HG03558 (cell line): ENCODE measurements around the gene ARRB1.
"Not testable (repeated sequence)": the region's sequence is repeated elsewhere in the genome, so short reads cannot be mapped to it uniquely, and the experiment has no call there.

Source experiments
- ATAC-seq: cut with Tn5 transposase; IDR thresholded peaks from one replicate; pipeline ENCODE4 v1.9.1; 2021; ENCODE audit warnings: moderate number of reproducible peaks; ENCODE audit not compliant: unreplicated experiment; ENCODE audit errors: extremely low read depth

ARRB1 gene

DNA sequence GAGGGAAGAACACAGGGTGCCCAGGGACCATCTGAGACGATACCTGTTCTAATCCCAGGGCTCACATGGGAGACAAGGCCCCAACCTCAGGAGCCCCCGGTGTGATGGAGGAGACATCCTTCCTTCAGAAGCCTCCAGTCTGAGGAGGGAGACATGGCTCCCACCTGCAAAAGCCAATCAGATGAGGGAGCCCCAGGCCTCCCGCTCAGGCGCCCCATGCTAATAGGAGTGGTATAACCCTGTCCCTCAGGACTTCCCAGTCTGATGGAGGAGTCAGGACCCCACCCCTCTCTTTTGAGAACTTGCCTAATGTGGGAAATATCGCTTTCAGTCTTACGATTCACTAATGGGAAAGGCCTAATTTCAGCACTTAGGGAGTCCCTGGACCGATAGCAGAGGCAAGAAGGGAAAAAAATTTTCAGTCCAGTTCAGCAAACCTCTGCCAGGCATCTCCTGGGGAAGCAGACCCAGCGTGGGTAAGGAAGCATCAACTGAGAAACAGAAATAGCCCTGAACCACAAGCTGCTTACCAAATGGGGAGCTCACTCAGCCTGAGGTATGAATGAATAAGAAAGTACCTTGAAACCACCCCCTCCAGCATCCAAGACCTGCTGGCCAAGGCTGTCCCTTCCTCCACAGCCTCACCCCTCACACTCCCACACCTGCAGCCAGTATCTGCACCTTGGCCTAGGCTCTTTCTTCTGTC is 5.9 kb downstream of the ARRB1 start:
- ATAC-seq, result no peak

DNA sequence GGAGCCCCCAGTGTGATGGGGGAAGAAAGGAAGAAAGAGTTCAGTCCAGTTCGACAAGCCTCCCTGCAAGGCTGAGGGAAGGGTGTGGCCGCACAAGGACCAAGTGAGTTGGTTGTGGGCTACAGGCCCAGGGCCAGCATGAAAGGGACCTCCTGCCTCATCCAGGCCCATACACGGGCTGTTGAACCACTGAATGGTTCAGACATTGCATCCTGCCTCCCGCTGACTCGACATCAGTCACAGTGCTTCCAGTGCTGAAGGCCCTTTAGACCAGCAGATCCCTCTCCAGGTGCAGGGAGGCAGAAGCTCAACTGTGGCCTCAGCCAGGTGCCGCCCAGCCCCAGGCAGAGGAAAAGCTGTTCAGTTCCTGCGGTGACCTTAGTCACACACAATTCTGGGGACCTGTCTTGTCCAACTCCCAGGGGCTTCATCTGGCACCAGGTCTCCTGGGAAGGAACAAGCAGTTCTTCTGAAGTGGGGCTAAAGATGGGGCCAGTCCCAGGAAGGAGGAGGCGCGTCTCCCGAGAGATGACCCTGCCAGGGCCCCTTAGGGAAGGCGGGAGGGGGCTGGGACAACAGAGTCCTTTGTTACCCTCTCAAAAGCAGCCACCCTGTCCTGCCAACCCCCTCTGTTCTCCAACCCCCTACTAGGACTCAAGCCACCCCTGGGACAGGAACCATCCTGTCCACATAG is 6.6 kb downstream of the ARRB1 start:
- no peak for ATAC-seq

DNA sequence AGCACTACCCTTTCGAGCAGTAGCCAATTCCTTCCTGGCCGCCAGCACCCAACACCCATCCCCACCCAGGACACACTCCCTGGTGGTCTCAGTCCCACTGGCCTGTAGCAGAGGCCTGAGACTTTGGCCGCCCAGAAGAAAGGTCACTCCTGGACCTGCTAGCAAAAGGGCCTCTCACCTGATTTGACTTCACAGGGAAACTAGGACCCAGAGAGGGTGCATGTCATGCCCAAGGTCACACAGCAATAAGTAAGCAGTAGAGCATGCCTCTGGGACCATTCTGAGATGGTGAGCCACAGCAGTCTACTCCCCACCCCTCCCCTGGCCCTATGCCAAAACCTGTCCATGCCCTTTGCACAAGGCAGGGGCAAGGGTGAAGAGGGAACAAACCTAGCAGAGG is 7.3 kb downstream of the ARRB1 start:
- ATAC-seq, result no peak

DNA sequence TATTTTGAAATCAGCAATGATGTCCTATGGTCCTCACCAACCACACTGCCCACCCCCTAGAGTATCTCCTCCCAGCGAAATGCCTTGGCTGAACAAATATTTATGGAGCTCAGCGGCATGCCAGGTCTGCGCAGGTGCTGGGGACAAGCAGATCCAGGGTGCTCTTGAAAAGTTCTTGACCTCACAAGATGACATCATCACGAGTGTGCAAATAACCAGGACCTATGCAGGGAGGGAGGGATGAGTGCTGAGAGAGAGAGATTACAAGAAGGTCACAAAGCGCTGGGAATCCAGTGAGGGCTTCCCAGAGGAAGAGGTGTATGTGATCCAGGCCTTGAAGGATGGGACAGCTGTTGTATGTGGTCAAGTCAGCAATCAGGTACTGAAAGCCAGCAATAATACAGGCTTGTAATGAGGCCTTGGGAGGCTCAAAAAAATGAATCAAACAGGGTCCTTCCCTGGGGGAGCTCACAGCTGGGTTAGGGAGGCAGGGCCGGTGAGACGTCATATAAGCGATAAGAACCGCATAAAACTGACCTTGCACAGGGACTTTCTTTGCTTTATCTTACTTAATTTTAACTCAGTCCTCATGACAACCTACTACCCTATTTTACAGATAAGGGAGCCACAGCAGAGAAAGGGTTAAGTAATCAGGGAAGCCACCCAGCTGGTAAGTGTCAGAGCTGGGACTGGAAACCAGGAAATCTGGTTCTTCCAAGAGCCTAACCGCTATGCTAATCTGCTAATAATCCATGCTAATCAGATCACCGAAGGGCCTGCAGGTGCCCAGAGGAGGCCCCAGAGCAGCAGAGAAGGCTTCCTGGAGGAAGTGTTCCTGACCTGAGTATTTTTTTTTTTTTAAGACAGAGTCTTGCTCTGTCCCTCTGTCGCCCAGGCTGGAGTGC is 8.2 kb downstream of the ARRB1 start:
- ATAC-seq, result no peak

DNA sequence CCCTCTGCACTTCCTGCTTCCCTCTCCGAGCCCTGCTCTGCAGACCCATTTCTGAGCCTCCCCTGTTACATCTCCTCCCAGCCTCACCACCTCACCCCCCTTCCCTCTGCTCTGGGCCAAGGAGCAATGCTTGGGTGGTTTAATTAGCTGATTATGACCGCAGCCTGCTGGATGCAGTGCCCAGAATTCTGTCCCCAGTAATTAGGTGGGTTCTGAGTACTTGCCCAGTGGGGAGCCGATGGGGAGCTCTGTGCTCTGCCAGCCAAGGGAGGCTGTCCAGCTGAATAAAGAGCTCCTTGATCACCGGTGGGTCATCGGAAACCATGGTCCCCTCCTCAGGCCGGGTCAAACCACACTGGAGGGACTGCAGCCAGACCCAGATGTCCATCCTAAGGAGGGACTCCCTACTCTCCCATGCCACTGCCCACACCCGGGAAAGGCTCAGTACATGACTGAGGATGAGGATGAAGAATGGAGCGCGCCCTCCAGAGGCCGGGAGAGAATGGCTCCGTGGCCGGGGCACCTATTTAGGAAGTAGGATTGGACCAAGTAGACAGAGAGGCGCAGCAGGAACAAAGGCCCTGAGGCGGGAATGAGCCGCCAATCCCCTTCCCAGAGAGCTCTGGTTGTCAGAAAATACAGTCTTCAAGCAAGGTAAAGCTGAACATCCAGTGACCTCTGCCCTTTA is 9.1 kb downstream of the ARRB1 start:
- ATAC-seq, result no peak

DNA sequence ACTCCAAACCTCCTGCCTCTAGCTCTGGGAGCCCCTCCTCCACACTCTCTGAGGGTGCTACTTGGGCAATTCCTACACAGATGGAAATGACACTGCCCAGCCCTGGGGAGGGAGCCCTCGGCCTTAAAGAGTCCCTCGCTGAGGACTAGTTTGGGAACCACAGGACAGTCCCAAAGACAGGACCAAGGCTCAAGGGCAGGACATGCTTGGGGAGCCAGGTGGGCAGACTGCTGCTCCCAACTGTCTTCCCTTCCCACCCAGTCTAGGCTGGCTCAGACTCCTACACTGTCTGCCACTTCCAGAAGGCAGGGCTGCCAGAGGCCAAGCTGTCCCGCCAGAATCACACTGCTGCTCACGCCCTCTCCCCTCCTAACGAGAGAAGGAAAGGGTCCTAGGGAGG is 9.8 kb downstream of the ARRB1 start:
- ATAC-seq, result no peak

DNA sequence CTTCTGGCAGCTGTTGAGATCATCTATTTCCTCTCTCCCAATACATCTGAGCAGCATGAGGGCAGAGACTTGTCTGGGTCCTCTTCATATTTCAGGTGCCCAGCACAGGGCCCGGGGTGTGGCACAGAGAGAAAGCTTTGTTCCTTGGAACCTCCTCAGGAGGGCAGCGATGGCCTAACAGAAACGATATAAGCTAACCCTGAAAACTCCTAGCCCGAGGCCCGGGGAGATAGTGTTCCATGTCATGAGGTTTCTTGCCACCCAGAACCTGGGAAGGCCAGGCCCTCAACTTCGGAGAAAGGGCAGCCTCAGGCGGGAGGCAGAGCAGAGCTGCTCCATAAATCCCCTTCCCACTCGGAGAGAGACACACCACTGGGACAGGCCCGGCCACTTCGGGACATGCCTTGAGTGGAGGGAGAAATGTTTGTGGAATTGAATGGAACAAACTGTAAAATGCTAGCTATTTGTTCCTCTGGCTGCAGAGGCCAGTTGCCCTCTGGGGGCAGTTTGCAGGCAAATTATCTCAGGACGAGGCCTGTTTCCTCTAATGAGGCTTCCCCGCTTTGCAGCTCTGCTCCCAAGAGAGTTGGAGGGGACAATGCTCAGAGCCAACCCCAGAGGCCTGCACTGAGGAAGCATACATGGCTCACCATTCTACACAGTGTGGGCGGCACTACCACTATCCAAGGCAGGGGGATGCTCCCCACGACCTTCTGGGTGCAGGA is 11.6 kb downstream of the ARRB1 start:
- ATAC-seq, result no peak

DNA sequence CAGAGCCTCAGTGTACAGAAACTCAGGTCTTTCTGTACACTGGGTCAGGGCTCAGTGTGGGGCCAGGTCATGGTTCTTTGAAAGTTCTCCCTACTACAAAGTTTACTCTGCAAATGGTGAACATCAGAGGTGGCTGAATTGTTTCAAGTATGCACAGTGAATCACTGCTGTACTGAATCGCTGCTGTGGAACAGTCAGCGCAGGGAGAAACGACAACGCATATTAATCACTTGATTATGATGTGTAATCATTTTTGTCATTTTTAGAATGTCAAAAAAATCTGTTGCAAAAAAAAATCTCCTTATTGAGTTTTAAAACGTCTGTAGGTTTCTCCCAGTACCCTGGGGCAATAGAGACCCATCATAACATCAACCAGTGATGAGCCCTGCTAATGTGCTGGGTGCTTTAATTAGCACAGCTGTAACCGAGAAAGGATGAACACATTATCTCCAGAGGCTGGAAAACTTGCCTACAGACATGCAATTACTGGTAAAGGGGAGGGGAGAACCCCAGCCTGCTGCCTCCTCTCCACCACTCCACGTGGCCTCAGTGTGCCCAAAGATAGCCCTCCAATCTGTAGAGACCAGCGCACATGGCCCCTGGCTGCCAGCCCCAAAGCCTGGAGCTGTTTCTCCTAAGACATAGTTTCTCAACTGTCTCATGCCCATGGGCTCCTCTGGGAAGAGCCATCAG is 12.8 kb downstream of the ARRB1 start:
- ATAC-seq, result no peak

DNA sequence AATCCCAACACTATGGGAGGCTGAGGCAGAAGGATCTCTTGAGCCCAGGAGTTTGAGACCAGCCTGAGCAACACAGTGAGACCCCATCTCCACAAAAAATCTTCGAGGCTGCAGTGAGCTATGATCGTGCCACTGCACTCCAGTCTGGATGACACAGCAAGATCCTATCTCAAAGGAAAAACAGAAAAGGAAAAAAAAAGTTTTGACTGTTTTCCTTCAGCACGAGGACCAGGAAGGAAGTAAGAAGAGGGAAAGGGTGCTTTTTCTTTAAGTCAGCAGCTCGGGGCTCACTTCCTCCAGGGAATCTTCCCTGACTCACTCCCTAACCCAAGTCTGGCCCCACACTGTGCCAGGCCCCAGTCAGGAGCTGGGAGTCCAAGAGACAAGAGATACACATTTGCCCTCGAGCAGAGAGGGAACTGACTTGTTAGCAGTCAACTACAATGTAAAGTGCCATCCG is 14.2 kb downstream of the ARRB1 start:
- ATAC-seq, result no peak

DNA sequence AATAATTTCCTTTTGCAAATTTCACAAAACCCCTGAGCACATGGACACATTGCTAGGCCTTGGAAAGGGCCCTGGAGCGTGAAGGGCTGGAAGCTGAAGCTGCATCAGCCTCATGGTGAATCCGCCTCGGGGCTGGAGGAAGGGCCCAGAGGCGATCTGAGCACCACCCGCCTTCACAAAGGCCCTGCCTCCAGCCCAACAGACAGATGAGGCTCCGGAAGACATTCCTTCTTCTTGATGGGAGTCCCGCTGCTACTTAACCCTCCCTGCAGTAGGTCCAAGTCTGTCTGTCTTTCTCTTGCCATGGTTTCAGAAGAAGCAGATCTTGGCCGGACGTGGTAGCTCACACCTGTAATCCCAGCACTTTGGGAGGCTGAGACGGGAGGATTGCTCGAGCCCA is 16.5 kb downstream of the ARRB1 start:
- ATAC-seq, result no peak

DNA sequence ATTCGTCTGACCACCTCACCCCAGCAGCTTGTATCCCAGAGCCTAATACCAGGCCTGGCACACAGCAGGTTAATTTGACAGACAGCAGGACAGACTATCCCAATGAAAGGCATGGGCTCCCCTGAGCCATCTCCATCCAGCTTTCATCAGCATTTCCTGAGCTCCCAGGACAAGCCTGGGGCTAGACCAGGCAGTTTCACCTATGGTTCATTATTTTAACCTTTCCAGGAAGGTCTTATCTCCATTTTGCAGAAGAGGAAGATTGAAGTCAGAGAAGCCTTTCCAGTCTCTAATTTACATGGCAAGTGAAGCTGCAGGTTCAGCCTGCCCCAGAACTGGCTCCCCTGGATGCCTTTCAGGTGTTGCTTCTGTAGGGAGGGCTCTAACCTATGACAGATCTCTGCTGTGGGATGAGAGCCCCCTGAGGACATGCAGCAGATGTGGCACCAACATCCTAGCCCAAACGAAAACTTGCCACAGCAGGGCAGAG is 17.0 kb downstream of the ARRB1 start:
- ATAC-seq, result no peak

DNA sequence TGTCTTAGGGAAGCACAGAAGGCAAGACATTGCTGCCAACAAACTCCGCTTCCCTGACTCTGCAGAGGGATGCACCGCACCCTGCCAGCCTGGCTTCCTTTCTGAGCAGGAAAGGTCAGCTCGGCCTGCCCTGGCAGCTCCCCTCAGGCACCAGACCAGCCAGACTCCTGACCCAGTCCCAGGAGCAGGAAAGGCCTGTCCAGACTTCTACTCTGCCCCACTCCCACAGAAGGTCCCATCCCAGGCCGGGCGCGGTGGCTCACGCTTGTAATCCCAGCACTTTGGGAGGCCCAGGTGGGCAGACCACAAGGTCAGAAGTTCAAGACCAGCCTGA is 17.7 kb downstream of the ARRB1 start:
- ATAC-seq, result no peak

DNA sequence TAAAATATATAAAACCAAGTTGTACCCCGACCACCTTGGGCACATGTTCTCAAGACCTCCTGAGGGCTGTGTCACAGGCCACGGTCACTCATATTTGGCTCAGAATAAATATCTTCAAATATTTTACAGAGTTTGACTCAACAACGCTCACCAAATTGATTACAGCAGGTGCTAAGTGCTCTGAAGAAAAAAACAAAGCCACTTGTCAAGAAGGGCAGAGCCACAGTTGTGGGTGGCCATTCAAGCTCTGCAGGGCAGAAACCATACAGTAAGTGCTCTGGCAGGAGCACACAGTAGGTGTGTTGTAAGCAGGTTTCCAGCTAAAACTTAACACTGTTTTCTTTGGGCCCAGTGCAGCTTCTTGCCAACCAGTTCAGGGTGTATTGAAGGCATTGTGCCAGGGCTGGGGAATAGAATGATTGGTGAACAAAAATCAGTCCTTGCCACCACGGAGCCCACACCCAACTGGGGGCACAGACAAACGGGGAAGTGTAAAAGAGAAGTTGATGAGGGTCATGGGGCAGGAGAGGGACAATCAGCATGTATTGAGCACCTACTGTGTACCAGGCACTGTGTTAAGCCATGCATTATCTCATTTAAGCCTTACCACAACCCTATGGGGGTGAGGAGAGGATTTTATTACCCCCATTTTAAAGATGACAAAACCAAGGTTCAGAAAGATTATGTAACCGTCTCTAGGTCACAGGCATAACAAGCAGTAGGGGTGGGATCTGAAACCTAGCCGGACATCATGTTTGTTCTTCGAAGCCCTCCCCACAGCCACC is 18.2 kb downstream of the ARRB1 start:
- ATAC-seq, result no peak

DNA sequence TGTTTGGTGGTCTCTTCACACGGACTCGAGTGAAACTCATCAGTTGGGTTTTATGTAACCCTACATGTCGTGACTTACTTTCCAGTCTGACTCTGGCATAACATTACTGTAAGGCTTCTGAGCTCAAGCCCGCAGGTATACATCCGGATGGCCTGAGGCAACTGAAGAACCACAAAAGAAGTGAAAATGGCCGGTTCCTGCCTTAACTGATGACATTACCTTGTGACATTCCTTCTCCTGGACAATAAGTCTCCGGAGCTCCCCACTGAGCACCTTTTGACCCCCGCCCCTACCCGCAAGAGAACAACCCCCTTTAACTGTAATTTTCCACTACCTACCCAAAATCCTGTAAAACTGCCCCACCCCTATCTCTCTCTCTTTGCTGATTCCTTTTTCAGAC is 19.7 kb downstream of the ARRB1 start:
- not testable (repeated sequence) for ATAC-seq

DNA sequence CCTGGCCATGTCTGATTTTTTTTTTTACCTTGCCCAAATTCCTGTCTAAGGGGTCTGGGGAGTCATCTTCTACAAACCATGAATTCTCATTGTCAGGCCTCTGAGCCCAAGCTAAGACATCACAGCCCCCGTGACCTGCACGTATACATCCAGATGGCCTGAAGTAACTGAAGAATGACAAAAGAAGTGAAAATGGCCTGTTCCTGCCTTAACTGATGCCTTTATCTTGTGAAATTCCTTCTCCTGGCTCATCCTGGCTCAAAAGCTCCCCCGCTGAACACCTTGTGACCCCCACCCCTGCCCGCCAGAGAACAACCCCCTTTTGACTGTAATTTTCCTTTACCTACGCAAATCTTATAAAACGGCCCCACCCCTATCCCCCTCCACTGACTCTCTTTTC is 20.2 kb downstream of the ARRB1 start:
- ATAC-seq, result not testable (repeated sequence)

DNA sequence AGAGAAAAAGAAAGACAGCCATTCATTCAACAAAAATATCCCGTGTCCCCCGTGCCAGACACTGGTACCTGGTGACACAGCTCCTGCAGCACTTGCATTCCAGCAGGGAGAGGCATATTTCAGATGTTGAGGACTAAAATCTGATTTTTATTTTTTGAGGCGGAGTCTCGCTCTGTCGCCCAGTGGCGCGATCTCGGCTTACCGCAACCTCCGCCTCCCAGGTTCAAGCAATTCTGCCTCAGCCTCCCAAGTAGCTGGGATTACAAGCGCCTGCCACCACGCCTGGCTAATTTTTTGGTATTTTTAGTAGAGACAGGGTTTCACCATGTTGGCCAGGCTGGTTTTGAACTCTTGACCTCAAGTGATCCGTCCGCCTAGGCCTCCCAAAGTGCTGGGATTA is 20.6 kb downstream of the ARRB1 start:
- not testable (repeated sequence) for ATAC-seq

DNA sequence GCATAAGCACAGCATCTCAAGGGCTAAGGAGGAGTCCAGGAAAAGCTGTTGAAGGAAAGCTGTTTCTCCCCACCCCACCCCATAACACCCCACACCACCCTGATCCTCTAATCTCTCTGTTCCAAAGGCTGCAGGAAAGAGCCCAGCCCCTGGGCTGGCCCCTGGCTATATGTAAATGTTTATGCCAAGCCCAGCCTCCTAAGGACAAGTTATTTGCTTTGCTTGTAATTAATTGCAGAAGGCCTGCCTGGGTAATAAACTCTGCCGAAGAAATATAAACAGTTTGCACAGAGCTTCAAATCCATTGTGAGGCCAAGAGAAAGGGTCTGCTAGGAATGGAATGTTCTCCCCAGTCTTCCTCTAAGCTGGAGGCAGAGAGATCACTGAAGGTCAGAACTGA is 21.2 kb downstream of the ARRB1 start:
- no peak for ATAC-seq
